ENCODE data around the gene B9D1. TPM values are rescaled to one million over a fixed set of nuclear protein-coding genes. Genes with fewer than 3 reads are reported as not detected.

The B9D1 gene
- total RNA-seq, 1 experiment from 2014 or later: 48.0 TPM

DNA sequence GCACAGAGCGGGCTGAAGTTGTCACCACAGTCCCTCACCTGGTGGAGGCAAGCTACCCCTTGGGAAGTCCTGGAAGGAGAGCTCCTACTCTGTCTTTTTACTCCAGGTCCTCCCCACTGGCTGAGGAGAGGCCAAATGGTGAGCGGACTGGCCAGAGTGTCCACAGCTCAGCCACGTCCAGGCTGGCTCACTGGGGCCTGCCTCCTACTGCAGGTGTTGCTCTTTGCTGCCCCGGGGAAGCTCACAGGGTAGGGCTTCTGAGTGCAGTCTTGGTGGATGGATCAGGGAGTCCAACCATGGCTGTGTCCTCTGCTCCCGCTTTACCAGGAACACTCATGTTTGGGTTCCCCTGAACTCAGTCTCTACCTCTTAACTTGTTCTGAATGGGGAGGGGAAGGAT lies 2.7 kb downstream of the B9D1 start:
- Histone ChIP-seq H3K4me3 (ENCODE audit: low read length) (no peak overlapping the region), H3K4me1 (ENCODE audit: insufficient read depth, low read length) (peaks cover 14% of the 10 kb centered on the region), H3K27me3 (ENCODE audit: low read length) (no peaks in the 10 kb centered on the region), H3K4me2 (ENCODE audit: low read length) (no peak overlapping the region), H2AFZ (ENCODE audit: low read length) (no peak overlapping the region), H3K9ac (ENCODE audit: low read length) (no peak overlapping the region), H3K9me2 (replicated peaks; ENCODE audit: low read length) (no peaks in the 10 kb centered on the region), H3K36me3 (ENCODE audit: low read depth, low read length) (no peaks in the 10 kb centered on the region), H4K20me1 (ENCODE audit: low read length) (no peaks in the 10 kb centered on the region), H3K9me3 (ENCODE audit: low read length) (no peaks in the 10 kb centered on the region), H3K27ac (ENCODE audit: low read length) (no peak overlapping the region), H3F3A (ENCODE audit: low read length, unreplicated experiment) (no peaks in the 10 kb centered on the region), H3K79me2 (ENCODE audit: low read length) (peaks cover 4% of the 10 kb centered on the region)
- CTCF ChIA-PET: no interaction called here
- intact Hi-C loops (cut with micrococcal nuclease): loop anchor here (10.0 kb wide), 1 partner anchor 405 kb away; no protein-coding TSS in a partner anchor
- TF ChIP-seq CTCF (conservative IDR thresholded peaks at IDR 0.05; ENCODE audit: low read depth, low read length): no peak
- no peak for TF ChIP-seq EZH2phosphoT487 (IDR thresholded peaks at IDR 0.05; ENCODE audit: borderline replicate concordance, low read length)
- TF ChIP-seq EZH2 (IDR thresholded peaks at IDR 0.05; ENCODE audit: low read length, unreplicated experiment): no peak
- no TSS peak for BruUV-seq (replicated peaks)
- ATAC-seq: no peak
- DNase-seq: no peak
- POLR2A ChIA-PET (ENCODE audit: unreplicated experiment): no interaction called here

- BruUV-seq (replicated peaks): no TSS peak
- Histone ChIP-seq H3K4me2 (ENCODE audit: low read length) (no peak overlapping the region), H3K4me3 (ENCODE audit: low read length) (no peak overlapping the region), H3K27ac (ENCODE audit: low read length) (no peak overlapping the region), H3K4me1 (ENCODE audit: insufficient read depth, low read length) (peaks cover 21% of the 10 kb centered on the region), H3K9me2 (replicated peaks; ENCODE audit: low read length) (no peaks in the 10 kb centered on the region), H2AFZ (ENCODE audit: low read length) (no peak overlapping the region), H4K20me1 (ENCODE audit: low read length) (no peaks in the 10 kb centered on the region), H3K27me3 (ENCODE audit: low read length) (no peaks in the 10 kb centered on the region), H3K36me3 (ENCODE audit: low read depth, low read length) (no peaks in the 10 kb centered on the region), H3K9me3 (ENCODE audit: low read length) (no peaks in the 10 kb centered on the region), H3F3A (ENCODE audit: low read length, unreplicated experiment) (no peaks in the 10 kb centered on the region), H3K79me2 (ENCODE audit: low read length) (peaks cover 4% of the 10 kb centered on the region), H3K9ac (ENCODE audit: low read length) (no peak overlapping the region)
- intact Hi-C loops (cut with micrococcal nuclease): no loop called here
- ATAC-seq: no peak
- POLR2A ChIA-PET (ENCODE audit: unreplicated experiment): no interaction called here
- DNase-seq: no peak
- CTCF ChIA-PET: no interaction called here
- TF ChIP-seq EZH2phosphoT487 (IDR thresholded peaks at IDR 0.05; ENCODE audit: borderline replicate concordance, low read length): no peak
- TF ChIP-seq CTCF (conservative IDR thresholded peaks at IDR 0.05; ENCODE audit: low read depth, low read length): no peak
- TF ChIP-seq EZH2 (IDR thresholded peaks at IDR 0.05; ENCODE audit: low read length, unreplicated experiment): no peak
Observed at GRCh38 chr17:19359151-19359550, 3.4 kb downstream of the B9D1 start.

DNA sequence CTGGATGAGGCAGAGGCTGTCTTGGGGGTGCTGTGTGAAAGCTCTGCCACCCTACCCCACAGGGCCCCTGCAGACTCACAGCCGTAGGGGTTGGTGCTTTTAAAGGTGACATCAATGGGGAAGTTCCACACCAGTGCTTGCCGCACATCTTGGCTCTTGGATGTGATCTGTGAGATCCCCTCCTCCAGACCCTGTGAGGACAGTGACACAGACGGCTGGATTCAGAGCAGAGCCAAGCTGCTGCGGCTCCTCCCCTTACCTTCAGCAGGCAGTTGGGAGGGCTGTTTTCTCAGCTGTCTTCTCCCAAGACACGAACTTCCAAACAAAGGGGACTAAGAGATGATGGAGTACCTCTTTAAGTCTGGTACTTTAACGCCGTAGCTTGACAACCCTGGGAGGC lies 4.8 kb downstream of the B9D1 start:
- BruUV-seq (replicated peaks): no TSS peak
- Histone ChIP-seq H2AFZ (ENCODE audit: low read length) (no peak overlapping the region), H3K9ac (ENCODE audit: low read length) (no peak overlapping the region), H3K36me3 (ENCODE audit: low read depth, low read length) (no peaks in the 10 kb centered on the region), H3K9me2 (replicated peaks; ENCODE audit: low read length) (no peaks in the 10 kb centered on the region), H3K4me2 (ENCODE audit: low read length) (no peak overlapping the region), H3F3A (ENCODE audit: low read length, unreplicated experiment) (no peaks in the 10 kb centered on the region), H3K27ac (ENCODE audit: low read length) (no peak overlapping the region), H3K27me3 (ENCODE audit: low read length) (no peaks in the 10 kb centered on the region), H3K4me1 (ENCODE audit: insufficient read depth, low read length) (peaks cover 20% of the 10 kb centered on the region), H4K20me1 (ENCODE audit: low read length) (no peaks in the 10 kb centered on the region), H3K79me2 (ENCODE audit: low read length) (peaks cover 4% of the 10 kb centered on the region), H3K9me3 (ENCODE audit: low read length) (no peaks in the 10 kb centered on the region), H3K4me3 (ENCODE audit: low read length) (no peak overlapping the region)
- TF ChIP-seq CTCF (conservative IDR thresholded peaks at IDR 0.05; ENCODE audit: low read depth, low read length): no peak
- no peak for TF ChIP-seq EZH2 (IDR thresholded peaks at IDR 0.05; ENCODE audit: low read length, unreplicated experiment)
- no peak for TF ChIP-seq EZH2phosphoT487 (IDR thresholded peaks at IDR 0.05; ENCODE audit: borderline replicate concordance, low read length)
- DNase-seq: no peak
- POLR2A ChIA-PET (ENCODE audit: unreplicated experiment): no interaction called here
- no peak for ATAC-seq
- CTCF ChIA-PET: no interaction called here
- intact Hi-C loops (cut with micrococcal nuclease): no loop called here

Data from PC-3 (cell line).